Cardiac muscle cell (in vitro differentiated cells and primary cell): ENCODE data around the gene IPMK. TPM values are rescaled to one million over a fixed set of nuclear protein-coding genes. Genes with fewer than 3 reads are reported as not detected.

ENCODE experiments used
- DNase-seq, 2 donors: peaks; one replicate each; pipeline versions ENCODE4 v3.0.0 to v3.0.0-alpha.2; 2010 to 2017; ENCODE audit warnings: low read depth in 1 of 2, low spot score in 1 of 2
- H3K27ac ChIP-seq: fragments of 200-600 bp; sonication (generic); 2 replicates; pipeline ENCODE4 v1.5.1; 2016
- H3K27me3 ChIP-seq: fragments of 200-600 bp; sonication (generic); 2 replicates; pipeline ENCODE4 v1.6.0; 2016; ENCODE audit warnings: control low read depth
- H3K36me3 ChIP-seq: fragments of 200-600 bp; sonication (generic); 2 replicates; pipeline ENCODE4 v1.5.1; 2016; ENCODE audit warnings: control low read depth
- H3K4me1 ChIP-seq: fragments of 200-600 bp; sonication (generic); 2 replicates; pipeline ENCODE4 v1.8.1; 2017; ENCODE audit warnings: low read depth, mild to moderate bottlenecking, mixed run types
- H3K4me3 ChIP-seq: fragments of 200-600 bp; sonication (generic); 2 replicates; pipeline ENCODE4 v1.5.1; 2016; ENCODE audit warnings: mild to moderate bottlenecking
- H3K9me3 ChIP-seq: fragments of 200-600 bp; sonication (generic); 2 replicates; pipeline ENCODE4 v1.5.1; 2017; ENCODE audit warnings: low read depth, mild to moderate bottlenecking, control low read depth
- CTCF ChIP-seq: IDR thresholded peaks from 2 replicates; pipeline ENCODE4 v1.5.1; 2012; ENCODE audit warnings: low read depth, mild to moderate bottlenecking, low read length
- polyA plus RNA-seq: library from polyadenylated mRNA; unstranded; fragments of >200 nt; fragmentation: Nextera tagmentation; extraction: Ambion mirVana; gene quantifications from 2 replicates; pipeline ENCODE4 v1.2.1, GENCODE V29; 2016
- total RNA-seq: library from RNA; depleted of rRNA; stranded (reverse); fragments of >200 nt; gene quantifications from 2 replicates; pipeline ENCODE4 v1.2.3, GENCODE V29; 2016

The IPMK gene
- total and polyA plus RNA-seq, 2 experiments from 2014 or later = 2.3 to 4.9 TPM

DNA sequence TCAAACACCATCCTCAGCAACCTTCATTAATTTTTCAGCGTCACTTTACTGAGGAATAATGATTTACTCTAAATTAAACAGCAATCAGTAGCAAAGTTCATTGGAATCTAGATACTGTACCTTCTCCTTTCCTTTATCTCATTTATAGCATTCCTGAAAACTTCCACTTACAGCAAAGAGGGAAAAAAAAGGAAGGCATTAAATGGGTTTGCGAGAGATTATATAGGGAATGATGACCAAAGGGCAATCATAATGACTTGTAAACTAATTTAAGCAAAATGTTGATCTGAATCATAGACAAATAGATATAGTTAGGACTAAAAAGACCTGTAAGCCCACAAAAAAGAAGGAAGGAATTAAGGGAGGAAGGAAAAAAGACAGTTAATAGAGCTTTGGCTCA is 42.0 kb downstream of the IPMK start:
- H3K9me3 ChIP-seq = no peaks in the 10 kb centered on the region
- no peak overlapping the region for H3K27ac ChIP-seq
- H3K36me3 ChIP-seq = peaks cover 6% of the 10 kb centered on the region
- TF ChIP-seq CTCF = no peak
- no peak for DNase-seq
- H3K4me1 ChIP-seq = no peaks in the 10 kb centered on the region
- H3K27me3 ChIP-seq = no peaks in the 10 kb centered on the region
- H3K4me3 ChIP-seq = no peak overlapping the region

GRCh38 chr10:58220769-58221451 is 46.8 kb downstream of the IPMK start:
- Histone ChIP-seq H3K9me3 (no peaks in the 10 kb centered on the region), H3K4me1 (no peaks in the 10 kb centered on the region), H3K27me3 (no peaks in the 10 kb centered on the region), H3K36me3 (no peaks in the 10 kb centered on the region), H3K4me3 (no peak overlapping the region), H3K27ac (no peak overlapping the region)
- peak in 1 of 2 donors; percentile 62 for DNase-seq
- TF ChIP-seq CTCF = no peak

- H3K27ac ChIP-seq = no peak overlapping the region
- H3K4me1 ChIP-seq = no peaks in the 10 kb centered on the region
- no peaks in the 10 kb centered on the region for H3K36me3 ChIP-seq
- H3K4me3 ChIP-seq = no peak overlapping the region
- no peak for DNase-seq
- TF ChIP-seq CTCF = no peak
- no peaks in the 10 kb centered on the region for H3K9me3 ChIP-seq
- H3K27me3 ChIP-seq = no peaks in the 10 kb centered on the region
Observed at GRCh38 chr10:58219875-58220274, 47.8 kb downstream of the IPMK start.

DNA sequence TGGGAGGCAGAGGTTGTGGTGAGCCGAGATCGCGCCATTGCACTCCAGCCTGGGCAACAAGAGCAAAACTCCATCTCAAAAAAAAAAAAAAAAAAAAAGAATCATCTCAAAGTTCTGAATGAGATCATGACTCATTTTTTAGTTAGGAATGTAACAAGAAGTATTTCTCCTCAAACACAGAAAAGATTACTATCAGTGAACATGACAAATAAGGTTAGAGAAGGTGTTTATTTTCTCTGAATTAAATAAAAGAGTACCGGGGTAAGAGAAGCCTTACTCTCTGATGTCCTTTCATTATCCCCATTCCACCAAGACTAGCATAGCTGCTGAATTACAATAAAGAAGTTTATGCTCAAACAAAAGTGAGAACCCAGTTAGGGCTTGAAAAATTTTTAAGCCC is 50.1 kb downstream of the IPMK start:
- H3K4me3 ChIP-seq = no peak overlapping the region
- no peak for TF ChIP-seq CTCF
- no peak for DNase-seq

GRCh38 chr10:58212622-58213021 is 55.1 kb downstream of the IPMK start:
- Histone ChIP-seq H3K4me3 (no peak overlapping the region), H3K36me3 (no peaks in the 10 kb centered on the region), H3K27me3 (no peaks in the 10 kb centered on the region), H3K27ac (no peak overlapping the region), H3K4me1 (no peaks in the 10 kb centered on the region), H3K9me3 (no peaks in the 10 kb centered on the region)
- TF ChIP-seq CTCF = no peak
- no peak for DNase-seq

More for the DNA sequence above, 50.1 kb downstream of the IPMK start:
- Histone ChIP-seq H3K4me1 (no peaks in the 10 kb centered on the region), H3K27ac (no peak overlapping the region), H3K9me3 (no peaks in the 10 kb centered on the region), H3K27me3 (no peaks in the 10 kb centered on the region), H3K36me3 (no peaks in the 10 kb centered on the region)

GRCh38 chr10:58210160-58210559 is 57.5 kb downstream of the IPMK start:
- Histone ChIP-seq H3K27me3 (no peaks in the 10 kb centered on the region), H3K27ac (no peak overlapping the region), H3K9me3 (no peaks in the 10 kb centered on the region), H3K36me3 (no peaks in the 10 kb centered on the region), H3K4me3 (no peak overlapping the region), H3K4me1 (no peaks in the 10 kb centered on the region)
- no peak for DNase-seq
- TF ChIP-seq CTCF = no peak
